Thymus (tissue), 11 donors: Measurements from ENCODE around the gene XRCC4. TPM values are rescaled to one million over a fixed set of nuclear protein-coding genes. Genes with fewer than 3 reads are reported as not detected.

ENCODE experiments used
- DNase-seq, 9 donors: peaks; one replicate each; pipeline ENCODE4 v3.0.0-alpha.2; 2013; ENCODE audit warnings: low spot score in 9 of 9, low read depth in 6 of 9, missing footprints in 1 of 9
- H3K27ac ChIP-seq, 2 donors: one replicate each; pipeline ENCODE4 v1.5.1; 2013; ENCODE audit warnings: control low read depth in 1 of 2, low read depth in 1 of 2, low read length in 1 of 2, mild to moderate bottlenecking in 1 of 2, moderate library complexity in 1 of 2
- H3K27me3 ChIP-seq, 2 donors: one replicate each; pipeline ENCODE4 v1.5.1; 2013; ENCODE audit warnings: low read length in 1 of 2; ENCODE audit not compliant: control insufficient read depth in 2 of 2, insufficient read depth in 1 of 2
- H3K36me3 ChIP-seq, 2 donors: one replicate each; pipeline ENCODE4 v1.5.1; 2013; ENCODE audit warnings: low read length in 1 of 2, mild to moderate bottlenecking in 1 of 2, moderate library complexity in 1 of 2; ENCODE audit not compliant: control insufficient read depth in 2 of 2, insufficient read depth in 2 of 2
- H3K4me1 ChIP-seq, 2 donors: one replicate each; pipeline ENCODE4 v1.5.1; 2013; ENCODE audit warnings: low read length in 2 of 2; ENCODE audit not compliant: control insufficient read depth in 2 of 2, insufficient read depth in 2 of 2
- H3K4me3 ChIP-seq, 2 donors: one replicate each; pipeline ENCODE4 v1.5.1; 2013; ENCODE audit warnings: low read length in 2 of 2, control low read depth in 1 of 2, mild to moderate bottlenecking in 1 of 2
- H3K9me3 ChIP-seq, 2 donors: one replicate each; pipeline ENCODE4 v1.5.1; 2013; ENCODE audit warnings: low read length in 1 of 2, mild to moderate bottlenecking in 1 of 2; ENCODE audit not compliant: control insufficient read depth in 2 of 2, insufficient read depth in 1 of 2
- WGBS: extraction: QIAGEN DNeasy Blood & Tissue Kit; methylation state at CpG from one replicate; pipeline ENCODE4 v1.1.7; 2013; 5-methylcytosine and 5-hydroxymethylcytosine counted together
- polyA plus RNA-seq: library from polyadenylated mRNA; stranded (reverse); fragments of 200-250 nt; gene quantifications from one replicate; pipeline ENCODE4 v1.2.3, GENCODE V29; 2013
- total RNA-seq: library from RNA; stranded (reverse); fragments of 120-200 nt; gene quantifications from one replicate; pipeline ENCODE4 v1.2.4, GENCODE V29; 2013
- donor health status: healthy.

XRCC4 gene
- total and polyA plus RNA-seq, 2 donors, result 12.5 to 21.3 TPM

- no peak for DNase-seq
- no peak overlapping the region for H3K27ac ChIP-seq
- H3K36me3 ChIP-seq, result no peaks in the 10 kb centered on the region
- no peak overlapping the region for H3K4me3 ChIP-seq
- 98% methylated on average over 2 of the region's 2 CpGs for WGBS
- no peaks in the 10 kb centered on the region for H3K9me3 ChIP-seq
- H3K27me3 ChIP-seq, result no peaks in the 10 kb centered on the region
- H3K4me1 ChIP-seq, result no peaks in the 10 kb centered on the region
Measured at GRCh38 chr5:83376461-83376860, 299.1 kb downstream of the XRCC4 start.

GRCh38 chr5:83377131-83377865 is 300.0 kb downstream of the XRCC4 start:
- DNase-seq, result no peak
- WGBS, result 99% methylated on average over 3 of the region's 3 CpGs

GRCh38 chr5:83378624-83379289 is 301.4 kb downstream of the XRCC4 start:
- DNase-seq, result no peak
- H3K36me3 ChIP-seq, result no peaks in the 10 kb centered on the region
- H3K9me3 ChIP-seq, result no peaks in the 10 kb centered on the region
- H3K4me3 ChIP-seq, result no peak overlapping the region
- no peaks in the 10 kb centered on the region for H3K27me3 ChIP-seq
- no peaks in the 10 kb centered on the region for H3K4me1 ChIP-seq
- H3K27ac ChIP-seq, result no peak overlapping the region
- whole genome bisulfite sequencing, result 86% methylated on average over 7 of the region's 7 CpGs

More at GRCh38 chr5:83377131-83377865, 300.0 kb downstream of the XRCC4 start:
- no peaks in the 10 kb centered on the region for H3K36me3 ChIP-seq
- H3K9me3 ChIP-seq, result no peaks in the 10 kb centered on the region
- H3K4me1 ChIP-seq, result no peaks in the 10 kb centered on the region
- H3K27ac ChIP-seq, result no peak overlapping the region
- H3K27me3 ChIP-seq, result no peaks in the 10 kb centered on the region
- no peak overlapping the region for H3K4me3 ChIP-seq

- Histone ChIP-seq H3K9me3 (no peaks in the 10 kb centered on the region), H3K36me3 (no peaks in the 10 kb centered on the region), H3K4me1 (no peaks in the 10 kb centered on the region), H3K27me3 (no peaks in the 10 kb centered on the region), H3K4me3 (no peak overlapping the region), H3K27ac (no peak overlapping the region)
- DNase-seq, result no peak
- 94% methylated on average over 4 of the region's 4 CpGs for WGBS
Measured at GRCh38 chr5:83385812-83386211, 308.5 kb downstream of the XRCC4 start.

- 96% methylated on average over 2 of the region's 2 CpGs for WGBS
- no peaks in the 10 kb centered on the region for H3K36me3 ChIP-seq
- no peaks in the 10 kb centered on the region for H3K27me3 ChIP-seq
- no peak for DNase-seq
- no peaks in the 10 kb centered on the region for H3K9me3 ChIP-seq
- no peak overlapping the region for H3K27ac ChIP-seq
- no peak overlapping the region for H3K4me3 ChIP-seq
- H3K4me1 ChIP-seq, result no peaks in the 10 kb centered on the region
Measured at GRCh38 chr5:83387041-83387440, 309.7 kb downstream of the XRCC4 start.

GRCh38 chr5:83388608-83389007 is 311.3 kb downstream of the XRCC4 start:
- Histone ChIP-seq H3K4me3 (no peak overlapping the region), H3K4me1 (no peaks in the 10 kb centered on the region), H3K27ac (no peak overlapping the region), H3K27me3 (no peaks in the 10 kb centered on the region), H3K9me3 (no peaks in the 10 kb centered on the region), H3K36me3 (no peaks in the 10 kb centered on the region)
- DNase-seq, result no peak

GRCh38 chr5:83392766-83393503 is 315.6 kb downstream of the XRCC4 start:
- Histone ChIP-seq H3K4me1 (no peaks in the 10 kb centered on the region), H3K4me3 (no peak overlapping the region), H3K36me3 (no peaks in the 10 kb centered on the region), H3K9me3 (no peaks in the 10 kb centered on the region), H3K27me3 (no peaks in the 10 kb centered on the region), H3K27ac (no peak overlapping the region)
- no peak for DNase-seq
- WGBS, result 97% methylated on average over 9 of the region's 9 CpGs

GRCh38 chr5:83393504-83393866 is 316.1 kb downstream of the XRCC4 start:
- Histone ChIP-seq H3K4me3 (no peak overlapping the region), H3K9me3 (no peaks in the 10 kb centered on the region), H3K4me1 (no peaks in the 10 kb centered on the region), H3K27me3 (no peaks in the 10 kb centered on the region), H3K27ac (no peak overlapping the region), H3K36me3 (no peaks in the 10 kb centered on the region)
- DNase-seq, result no peak
- 97% methylated on average over 1 of the region's 1 CpG for WGBS

GRCh38 chr5:83394190-83394589 is 316.8 kb downstream of the XRCC4 start:
- Histone ChIP-seq H3K36me3 (no peaks in the 10 kb centered on the region), H3K27ac (no peak overlapping the region), H3K4me3 (no peak overlapping the region), H3K4me1 (no peaks in the 10 kb centered on the region), H3K9me3 (no peaks in the 10 kb centered on the region), H3K27me3 (no peaks in the 10 kb centered on the region)
- DNase-seq, result no peak
- 97% methylated on average over 2 of the region's 2 CpGs for WGBS
